PC-3 (cell line): ENCODE results near the gene IBA57. TPM values are rescaled to one million over a fixed set of nuclear protein-coding genes. Genes with fewer than 3 reads are reported as not detected.

Experiments
- ATAC-seq: fragments of 200-7000 bp; cut with Tn5 transposase; 2 replicates; pipeline ENCODE4 v1.9.1; 2020; ENCODE audit warnings: mild to moderate bottlenecking, moderate library complexity
- BruUV-seq: library from RNA; stranded (reverse); fragments of 400-500 nt; replicated peaks from 2 replicates; lab custom pipeline; 2021; lab: Mats Ljungman, UMichigan
- CTCF ChIA-PET: fragments of 300-600 bp; sonication (Branson Sonifier 250); formaldehyde crosslinking; loops from one replicate; lab custom pipeline; 2022; ENCODE audit warnings: antibody characterized with exemption; lab: Charles Lee
- POLR2A ChIA-PET: fragments of 300-600 bp; sonication (Branson Sonifier 250); formaldehyde crosslinking; loops from one replicate; lab custom pipeline; 2022; ENCODE audit warnings: antibody characterized with exemption; ENCODE audit not compliant: unreplicated experiment; lab: Charles Lee
- DNase-seq: peaks from one replicate; pipeline ENCODE4 v3.0.0-alpha.2; 2015
- H2AFZ ChIP-seq: fragments of 300-600 bp; sonication (generic); 2 replicates; pipeline ENCODE4 v1.6.0; 2016; ENCODE audit warnings: antibody characterized with exemption, low read length
- H3F3A ChIP-seq: fragments of 300-600 bp; sonication (generic); one replicate; pipeline ENCODE4 v1.6.0; 2017; ENCODE audit warnings: antibody characterized with exemption, low read length, control low read depth, mild to moderate bottlenecking; ENCODE audit not compliant: unreplicated experiment
- H3K27ac ChIP-seq: fragments of 300-600 bp; sonication (generic); 2 replicates; pipeline ENCODE4 v1.5.1; 2016; ENCODE audit warnings: mild to moderate bottlenecking, low read length
- H3K27me3 ChIP-seq: fragments of 300-600 bp; sonication (generic); 2 replicates; pipeline ENCODE4 v1.6.1; 2016; ENCODE audit warnings: low read length, mixed read lengths
- H3K36me3 ChIP-seq: fragments of 300-600 bp; sonication (generic); 2 replicates; pipeline ENCODE4 v1.6.1; 2016; ENCODE audit warnings: low read depth, mixed run types, low read length, mixed read lengths
- H3K4me1 ChIP-seq: fragments of 300-600 bp; sonication (generic); 2 replicates; pipeline ENCODE4 v1.5.1; 2016; ENCODE audit warnings: low read length; ENCODE audit not compliant: insufficient read depth
- H3K4me2 ChIP-seq: fragments of 300-600 bp; sonication (generic); 2 replicates; pipeline ENCODE4 v1.6.0; 2016; ENCODE audit warnings: low read length
- H3K4me3 ChIP-seq: fragments of 300-600 bp; sonication (generic); 2 replicates; pipeline ENCODE4 v1.5.1; 2016; ENCODE audit warnings: mild to moderate bottlenecking, low read length, mixed read lengths
- H3K79me2 ChIP-seq: fragments of 300-600 bp; sonication (generic); 2 replicates; pipeline ENCODE4 v1.6.1; 2017; ENCODE audit warnings: low read length, mixed read lengths
- H3K9ac ChIP-seq: fragments of 300-600 bp; sonication (generic); 2 replicates; pipeline ENCODE4 v1.6.0; 2016; ENCODE audit warnings: mild to moderate bottlenecking, low read length
- H3K9me2 ChIP-seq: fragments of 300-600 bp; sonication (generic); replicated peaks from 2 replicates; pipeline ENCODE4 v1.6.1; 2016; ENCODE audit warnings: mixed run types, low read length, mixed read lengths
- H3K9me3 ChIP-seq: fragments of 300-600 bp; sonication (generic); 2 replicates; pipeline ENCODE4 v1.6.1; 2016; ENCODE audit warnings: low read length, mixed read lengths
- H4K20me1 ChIP-seq: fragments of 300-600 bp; sonication (generic); 2 replicates; pipeline ENCODE4 v1.6.1; 2016; ENCODE audit warnings: low read length, mixed read lengths
- EZH2 ChIP-seq: fragments of 300-600 bp; sonication (generic); IDR thresholded peaks from one replicate; pipeline ENCODE4 v1.6.1; 2017; ENCODE audit warnings: antibody characterized with exemption, mild to moderate bottlenecking, low read length; ENCODE audit not compliant: unreplicated experiment
- EZH2phosphoT487 ChIP-seq: fragments of 300-600 bp; sonication (generic); IDR thresholded peaks from 2 replicates; pipeline ENCODE4 v1.6.1; 2018; ENCODE audit warnings: mild to moderate bottlenecking, antibody characterized with exemption, low read length, borderline replicate concordance
- intact Hi-C: fragments of 100-400 bp; cut with micrococcal nuclease; formaldehyde crosslinking; loops from 2 replicates; pipeline ENCODE4 v1.9.0; 2023
- total RNA-seq: library from RNA; depleted of rRNA; stranded (reverse); fragments of >200 nt; gene quantifications from 2 replicates; pipeline ENCODE4 v1.2.3, GENCODE V29; 2014
- TF ChIP-seq, protein P1 (sequence below): fragments of 300-600 bp; sonication (generic); conservative IDR thresholded peaks from 2 replicates; pipeline ENCODE4 v1.5.1; 2017; ENCODE audit warnings: antibody characterized with exemption, low read depth, mild to moderate bottlenecking, low read length

The IBA57 gene
- total RNA-seq, 1 experiment from 2014 or later = 18.3 TPM

GRCh38 chr1:228147151-228147693, 18.4 kb upstream of the IBA57 start:
- TF ChIP-seq EZH2 (no peak), EZH2phosphoT487 (no peak)
- TF ChIP-seq, protein P1, sequence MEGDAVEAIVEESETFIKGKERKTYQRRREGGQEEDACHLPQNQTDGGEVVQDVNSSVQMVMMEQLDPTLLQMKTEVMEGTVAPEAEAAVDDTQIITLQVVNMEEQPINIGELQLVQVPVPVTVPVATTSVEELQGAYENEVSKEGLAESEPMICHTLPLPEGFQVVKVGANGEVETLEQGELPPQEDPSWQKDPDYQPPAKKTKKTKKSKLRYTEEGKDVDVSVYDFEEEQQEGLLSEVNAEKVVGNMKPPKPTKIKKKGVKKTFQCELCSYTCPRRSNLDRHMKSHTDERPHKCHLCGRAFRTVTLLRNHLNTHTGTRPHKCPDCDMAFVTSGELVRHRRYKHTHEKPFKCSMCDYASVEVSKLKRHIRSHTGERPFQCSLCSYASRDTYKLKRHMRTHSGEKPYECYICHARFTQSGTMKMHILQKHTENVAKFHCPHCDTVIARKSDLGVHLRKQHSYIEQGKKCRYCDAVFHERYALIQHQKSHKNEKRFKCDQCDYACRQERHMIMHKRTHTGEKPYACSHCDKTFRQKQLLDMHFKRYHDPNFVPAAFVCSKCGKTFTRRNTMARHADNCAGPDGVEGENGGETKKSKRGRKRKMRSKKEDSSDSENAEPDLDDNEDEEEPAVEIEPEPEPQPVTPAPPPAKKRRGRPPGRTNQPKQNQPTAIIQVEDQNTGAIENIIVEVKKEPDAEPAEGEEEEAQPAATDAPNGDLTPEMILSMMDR = no peak
- POLR2A ChIA-PET = no interaction called here
- Histone ChIP-seq H3K36me3 (peaks cover 13% of the 10 kb centered on the region), H3K9me3 (no peaks in the 10 kb centered on the region), H3F3A (no peaks in the 10 kb centered on the region), H3K4me2 (no peak overlapping the region), H3K4me1 (peaks cover 13% of the 10 kb centered on the region), H4K20me1 (peaks cover 44% of the 10 kb centered on the region), H2AFZ (no peak overlapping the region), H3K27ac (no peak overlapping the region), H3K27me3 (no peaks in the 10 kb centered on the region), H3K9me2 (no peaks in the 10 kb centered on the region), H3K9ac (no peak overlapping the region), H3K79me2 (peaks cover 55% of the 10 kb centered on the region), H3K4me3 (no peak overlapping the region)
- intact Hi-C loops = no loop called here
- ATAC-seq (no peak), DNase-seq (no peak)
- CTCF ChIA-PET = no interaction called here
- BruUV-seq = no TSS peak

GRCh38 chr1:228147768-228148167, 17.8 kb upstream of the IBA57 start:
- intact Hi-C loops = no loop called here
- peaks cover 13% of the 10 kb centered on the region for H3K36me3 ChIP-seq
- H3K79me2 ChIP-seq = peaks cover 50% of the 10 kb centered on the region
- H3K27ac ChIP-seq = no peak overlapping the region
- CTCF ChIA-PET = no interaction called here
- peaks cover 38% of the 10 kb centered on the region for H4K20me1 ChIP-seq
- POLR2A ChIA-PET = no interaction called here
- H3K9me2 ChIP-seq = no peaks in the 10 kb centered on the region
- H3K9me3 ChIP-seq = no peaks in the 10 kb centered on the region
- no peaks in the 10 kb centered on the region for H3F3A ChIP-seq
- no peak overlapping the region for H2AFZ ChIP-seq
- H3K4me1 ChIP-seq = peaks cover 8% of the 10 kb centered on the region
- no peak for DNase-seq
- TF ChIP-seq EZH2 = no peak
- TF ChIP-seq, protein P1 = no peak
- TF ChIP-seq EZH2phosphoT487 = no peak
- ATAC-seq = no peak
- no peak overlapping the region for H3K4me3 ChIP-seq
- BruUV-seq = no TSS peak
- H3K4me2 ChIP-seq = no peak overlapping the region
- H3K9ac ChIP-seq = no peak overlapping the region
- H3K27me3 ChIP-seq = no peaks in the 10 kb centered on the region

DNA sequence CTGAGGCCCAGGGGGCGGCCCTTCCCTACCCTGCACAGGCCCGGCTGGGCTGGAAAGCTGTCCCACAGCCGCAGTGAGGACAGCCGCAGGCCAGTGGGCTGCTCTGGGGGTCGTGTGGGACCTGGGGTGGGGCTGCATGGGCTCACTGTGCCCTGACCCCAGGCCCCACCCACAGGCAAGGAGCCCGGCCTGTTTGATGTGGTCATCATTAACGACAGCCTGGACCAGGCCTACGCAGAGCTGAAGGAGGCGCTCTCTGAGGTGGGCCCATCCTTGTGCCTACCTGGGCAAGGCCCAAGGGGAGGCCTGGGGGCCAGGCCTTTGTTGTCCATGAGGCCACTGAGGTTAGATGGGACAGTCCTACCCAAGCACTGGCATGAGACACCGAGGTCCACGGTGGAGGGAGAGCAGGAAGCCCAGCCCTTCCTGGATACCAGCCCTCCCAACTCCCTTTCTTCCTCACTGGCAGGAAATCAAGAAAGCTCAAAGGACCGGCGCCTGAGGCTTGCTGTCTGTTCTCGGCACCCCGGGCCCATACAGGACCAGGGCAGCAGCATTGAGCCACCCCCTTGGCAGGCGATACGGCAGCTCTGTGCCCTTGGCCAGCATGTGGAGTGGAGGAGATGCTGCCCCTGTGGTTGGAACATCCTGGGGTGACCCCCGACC, 17.3 kb upstream of the IBA57 start:
- Histone ChIP-seq H3K79me2 (peaks cover 44% of the 10 kb centered on the region), H2AFZ (no peak overlapping the region), H3K4me3 (no peak overlapping the region), H3K36me3 (peaks cover 13% of the 10 kb centered on the region), H4K20me1 (peaks cover 32% of the 10 kb centered on the region), H3K27me3 (no peaks in the 10 kb centered on the region), H3K9me3 (no peaks in the 10 kb centered on the region), H3K4me2 (no peak overlapping the region), H3K9me2 (no peaks in the 10 kb centered on the region), H3K27ac (no peak overlapping the region), H3K9ac (no peak overlapping the region), H3F3A (no peaks in the 10 kb centered on the region), H3K4me1 (0 out of 2 replicates have a peak, but pooled peaks cover 4% of the 10 kb centered on the region)
- BruUV-seq = no TSS peak
- ChIA-PET CTCF (no interaction called here), POLR2A (no interaction called here)
- intact Hi-C loops = no loop called here
- ATAC-seq (no peak), DNase-seq (no peak)
- TF ChIP-seq, protein P1 = no peak
- TF ChIP-seq EZH2 (no peak), EZH2phosphoT487 (no peak)
